Activated naive CD8-positive, alpha-beta T cell (primary cell): Measurements from ENCODE around the gene CFAP107.
"Not testable (repeated sequence)": the region's sequence is repeated elsewhere in the genome, so short reads cannot be mapped to it uniquely, and the experiment has no call there.

ENCODE experiments used
- H3K27ac Mint-ChIP-seq: one replicate; pipeline ENCODE4 v1.8.0; 2021; ENCODE audit warnings: mixed read lengths
- H3K27me3 Mint-ChIP-seq: one replicate; pipeline ENCODE4 v1.8.0; 2021; ENCODE audit warnings: mixed read lengths
- H3K36me3 Mint-ChIP-seq: one replicate; pipeline ENCODE4 v1.8.0; 2021; ENCODE audit warnings: mixed read lengths
- H3K4me1 Mint-ChIP-seq: one replicate; pipeline ENCODE4 v1.8.0; 2021; ENCODE audit warnings: low read depth, mixed read lengths
- H3K4me3 Mint-ChIP-seq: one replicate; pipeline ENCODE4 v1.8.0; 2021; ENCODE audit warnings: mild to moderate bottlenecking, mixed read lengths
- H3K9me3 Mint-ChIP-seq: one replicate; pipeline ENCODE4 v1.8.0; 2021; ENCODE audit warnings: low read depth, mixed read lengths

CFAP107 gene

GRCh38 chr1:12783783-12784182, 37.8 kb downstream of the CFAP107 start:
- not testable (repeated sequence) for H3K4me3 Mint-ChIP-seq

GRCh38 chr1:12784729-12785128, 38.7 kb downstream of the CFAP107 start:
- not testable (repeated sequence) for H3K4me3 Mint-ChIP-seq, H3K27ac Mint-ChIP-seq, H3K9me3 Mint-ChIP-seq, H3K4me1 Mint-ChIP-seq, H3K36me3 Mint-ChIP-seq, H3K27me3 Mint-ChIP-seq

More at GRCh38 chr1:12783783-12784182, 37.8 kb downstream of the CFAP107 start:
- H3K27ac Mint-ChIP-seq, H3K36me3 Mint-ChIP-seq, H3K9me3 Mint-ChIP-seq, H3K4me1 Mint-ChIP-seq, H3K27me3 Mint-ChIP-seq: not testable (repeated sequence)

GRCh38 chr1:12791097-12791496, 45.1 kb downstream of the CFAP107 start, which contains the start of gene PRAMEF1:
TSS of gene PRAMEF1 (plus strand) at chr1:12791397. CDS start at chr1:12793228, 1,831 bp downstream.
- not testable (repeated sequence) for H3K4me3 Mint-ChIP-seq, H3K9me3 Mint-ChIP-seq, H3K27ac Mint-ChIP-seq, H3K27me3 Mint-ChIP-seq, H3K36me3 Mint-ChIP-seq, H3K4me1 Mint-ChIP-seq

GRCh38 chr1:12798911-12799310, 52.9 kb downstream of the CFAP107 start:
- H3K36me3 Mint-ChIP-seq = no peaks in the 10 kb centered on the region
- H3K9me3 Mint-ChIP-seq = no peaks in the 10 kb centered on the region
- H3K27me3 Mint-ChIP-seq = no peaks in the 10 kb centered on the region
- H3K4me1 Mint-ChIP-seq = no peaks in the 10 kb centered on the region
- no peak overlapping the region for H3K27ac Mint-ChIP-seq
- H3K4me3 Mint-ChIP-seq = no peak overlapping the region

- H3K4me3 Mint-ChIP-seq = no peak overlapping the region
- no peaks in the 10 kb centered on the region for H3K36me3 Mint-ChIP-seq
- no peak overlapping the region for H3K27ac Mint-ChIP-seq
- no peaks in the 10 kb centered on the region for H3K27me3 Mint-ChIP-seq
- no peaks in the 10 kb centered on the region for H3K4me1 Mint-ChIP-seq
- peaks cover under 1% of the 10 kb centered on the region for H3K9me3 Mint-ChIP-seq
These were observed 53.7 kb downstream of the CFAP107 start for GRCh38 chr1:12799730-12800129.

GRCh38 chr1:12809933-12810332, 63.9 kb downstream of the CFAP107 start:
- Mint-ChIP-seq H3K4me1 (no peaks in the 10 kb centered on the region), H3K27me3 (peaks cover 22% of the 10 kb centered on the region), H3K4me3 (no peak overlapping the region), H3K9me3 (peaks cover 6% of the 10 kb centered on the region), H3K36me3 (peaks cover 2% of the 10 kb centered on the region), H3K27ac (no peak overlapping the region)

- H3K4me1 Mint-ChIP-seq = no peaks in the 10 kb centered on the region
- H3K27ac Mint-ChIP-seq = no peak overlapping the region
- no peak overlapping the region for H3K4me3 Mint-ChIP-seq
- H3K27me3 Mint-ChIP-seq = peaks cover 19% of the 10 kb centered on the region
- no peaks in the 10 kb centered on the region for H3K36me3 Mint-ChIP-seq
- peaks cover 3% of the 10 kb centered on the region for H3K9me3 Mint-ChIP-seq
These were observed 64.8 kb downstream of the CFAP107 start for GRCh38 chr1:12810691-12811408.

GRCh38 chr1:12811409-12811784, 65.4 kb downstream of the CFAP107 start:
- Mint-ChIP-seq H3K27me3 (peaks cover 19% of the 10 kb centered on the region), H3K9me3 (peaks cover 3% of the 10 kb centered on the region), H3K27ac (no peak overlapping the region), H3K36me3 (no peaks in the 10 kb centered on the region), H3K4me3 (no peak overlapping the region), H3K4me1 (no peaks in the 10 kb centered on the region)
